Hepatocyte (in vitro differentiated cells): ENCODE results near the gene UBQLN4. TPM values are rescaled to one million over a fixed set of nuclear protein-coding genes. Genes with fewer than 3 reads are reported as not detected.

ENCODE experiments used
- DNase-seq: peaks from one replicate; pipeline ENCODE4 v3.0.0-alpha.2; 2016; ENCODE audit warnings: low spot score
- H2AFZ ChIP-seq: fragments of 200-600 bp; sonication (generic); 2 replicates; pipeline ENCODE4 v1.6.0; 2016; ENCODE audit warnings: antibody characterized with exemption, mild to moderate bottlenecking
- H3K27ac ChIP-seq: fragments of 200-600 bp; sonication (generic); 2 replicates; pipeline ENCODE4 v1.5.1; 2016; ENCODE audit warnings: mild to moderate bottlenecking
- H3K27me3 ChIP-seq: fragments of 200-600 bp; sonication (generic); 2 replicates; pipeline ENCODE4 v1.6.1; 2016
- H3K36me3 ChIP-seq: fragments of 200-600 bp; sonication (generic); replicated peaks from 2 replicates; pipeline ENCODE4 v1.5.1; 2016; ENCODE audit warnings: low read depth; ENCODE audit not compliant: insufficient read depth
- H3K4me1 ChIP-seq: fragments of 200-600 bp; sonication (generic); 2 replicates; pipeline ENCODE4 v1.5.1; 2016; ENCODE audit warnings: mild to moderate bottlenecking, moderate library complexity; ENCODE audit not compliant: insufficient read depth
- H3K4me2 ChIP-seq: fragments of 200-600 bp; sonication (generic); 2 replicates; pipeline ENCODE4 v1.6.0; 2016
- H3K4me3 ChIP-seq: fragments of 200-600 bp; sonication (generic); 2 replicates; pipeline ENCODE4 v1.5.1; 2016; ENCODE audit warnings: mild to moderate bottlenecking
- H3K79me2 ChIP-seq: fragments of 200-600 bp; sonication (generic); 2 replicates; pipeline ENCODE4 v1.6.0; 2017; ENCODE audit warnings: mild to moderate bottlenecking
- H3K9me2 ChIP-seq: fragments of 200-600 bp; sonication (generic); replicated peaks from 2 replicates; pipeline ENCODE4 v1.6.0; 2017; ENCODE audit warnings: mild to moderate bottlenecking; ENCODE audit not compliant: insufficient read depth
- H3K9me3 ChIP-seq: fragments of 200-600 bp; sonication (generic); 2 replicates; pipeline ENCODE4 v1.5.1; 2016; ENCODE audit warnings: low read depth, mild to moderate bottlenecking
- H4K20me1 ChIP-seq: fragments of 200-600 bp; sonication (generic); 2 replicates; pipeline ENCODE4 v1.6.0; 2016; ENCODE audit warnings: mild to moderate bottlenecking; ENCODE audit not compliant: insufficient read depth, poor library complexity, severe bottlenecking
- CTCF ChIP-seq: fragments of 200-600 bp; sonication (generic); IDR thresholded peaks from 2 replicates; pipeline ENCODE4 v1.5.1; 2016; ENCODE audit warnings: antibody characterized with exemption, mild to moderate bottlenecking; ENCODE audit not compliant: poor library complexity
- EZH2 ChIP-seq: fragments of 200-600 bp; sonication (generic); IDR thresholded peaks from 2 replicates; pipeline ENCODE4 v1.6.1; 2016; ENCODE audit warnings: antibody characterized with exemption, mild to moderate bottlenecking, borderline replicate concordance
- EZH2phosphoT487 ChIP-seq: fragments of 200-600 bp; sonication (generic); IDR thresholded peaks from one replicate; pipeline ENCODE4 v1.6.1; 2018; ENCODE audit warnings: antibody characterized with exemption, mild to moderate bottlenecking, low read depth, moderate library complexity; ENCODE audit not compliant: unreplicated experiment, severe bottlenecking
- WGBS: methylation state at CpG from one replicate; pipeline ENCODE4 v1.1.6; 2016; ENCODE audit warnings: low lambda C conversion rate; ENCODE audit errors: missing lambda C conversion rate; 5-methylcytosine and 5-hydroxymethylcytosine counted together
- polyA plus RNA-seq: library from polyadenylated mRNA; unstranded; fragments of >200 nt; fragmentation: Nextera tagmentation; extraction: Ambion mirVana; gene quantifications from 2 replicates; pipeline ENCODE4 v1.2.1, GENCODE V29; 2016
- total RNA-seq: library from RNA; depleted of rRNA; stranded (reverse); fragments of >200 nt; gene quantifications from 2 replicates; pipeline ENCODE4 v1.2.3, GENCODE V29; 2014

The UBQLN4 gene
- total and polyA plus RNA-seq, 2 experiments from 2014 or later, result 29.5 to 35.3 TPM

GRCh38 chr1:156069490-156070455, 16.2 kb upstream of the UBQLN4 start:
- 94% methylated on average over 3 of the region's 3 CpGs for WGBS
- no peaks in the 10 kb centered on the region for H3K36me3 ChIP-seq
- TF ChIP-seq CTCF, result no peak
- TF ChIP-seq EZH2, result no peak
- TF ChIP-seq EZH2phosphoT487, result no peak
- peaks cover 3% of the 10 kb centered on the region for H3K4me1 ChIP-seq
- no peak overlapping the region for H3K27ac ChIP-seq
- H3K4me3 ChIP-seq, result no peak overlapping the region
- H3K4me2 ChIP-seq, result no peak overlapping the region
- no peak for DNase-seq
- H2AFZ ChIP-seq, result no peak overlapping the region
- no peaks in the 10 kb centered on the region for H3K9me3 ChIP-seq
- no peaks in the 10 kb centered on the region for H3K9me2 ChIP-seq
- peaks cover 4% of the 10 kb centered on the region for H4K20me1 ChIP-seq
- H3K79me2 ChIP-seq, result peaks cover 13% of the 10 kb centered on the region
- no peaks in the 10 kb centered on the region for H3K27me3 ChIP-seq

- Histone ChIP-seq H4K20me1 (peaks cover 6% of the 10 kb centered on the region), H3K4me2 (no peak overlapping the region), H3K27me3 (no peaks in the 10 kb centered on the region), H3K9me3 (no peaks in the 10 kb centered on the region), H3K4me3 (no peak overlapping the region), H3K9me2 (no peaks in the 10 kb centered on the region), H3K4me1 (peaks cover 9% of the 10 kb centered on the region), H2AFZ (no peak overlapping the region), H3K27ac (no peak overlapping the region), H3K79me2 (peaks cover 31% of the 10 kb centered on the region), H3K36me3 (no peaks in the 10 kb centered on the region)
- 74% methylated on average over 2 of the region's 2 CpGs for WGBS
- DNase-seq, result no peak
- TF ChIP-seq EZH2, result no peak
- no peak for TF ChIP-seq CTCF
- TF ChIP-seq EZH2phosphoT487, result no peak
These were observed 13.7 kb upstream of the UBQLN4 start for GRCh38 chr1:156067262-156067661.

GRCh38 chr1:156065871-156066270, 12.3 kb upstream of the UBQLN4 start:
- H3K9me3 ChIP-seq, result no peaks in the 10 kb centered on the region
- no peak overlapping the region for H2AFZ ChIP-seq
- TF ChIP-seq EZH2phosphoT487 (no peak), CTCF (no peak), EZH2 (no peak)
- no peaks in the 10 kb centered on the region for H3K9me2 ChIP-seq
- H3K4me3 ChIP-seq, result no peak overlapping the region
- 85% methylated on average over 16 of the region's 16 CpGs for WGBS
- peaks cover 39% of the 10 kb centered on the region for H3K79me2 ChIP-seq
- H3K36me3 ChIP-seq, result no peaks in the 10 kb centered on the region
- no peaks in the 10 kb centered on the region for H3K27me3 ChIP-seq
- H3K4me2 ChIP-seq, result no peak overlapping the region
- no peak overlapping the region for H3K27ac ChIP-seq
- DNase-seq, result no peak
- H4K20me1 ChIP-seq, result peaks cover 6% of the 10 kb centered on the region
- H3K4me1 ChIP-seq, result peaks cover 9% of the 10 kb centered on the region
